ENCODE data around the gene KCND3. TPM values are rescaled to one million over a fixed set of nuclear protein-coding genes. Genes with fewer than 3 reads are reported as not detected.

KCND3 gene
- total and polyA plus RNA-seq, 2 experiments from 2014 or later = 0.10 to 0.18 TPM

DNA sequence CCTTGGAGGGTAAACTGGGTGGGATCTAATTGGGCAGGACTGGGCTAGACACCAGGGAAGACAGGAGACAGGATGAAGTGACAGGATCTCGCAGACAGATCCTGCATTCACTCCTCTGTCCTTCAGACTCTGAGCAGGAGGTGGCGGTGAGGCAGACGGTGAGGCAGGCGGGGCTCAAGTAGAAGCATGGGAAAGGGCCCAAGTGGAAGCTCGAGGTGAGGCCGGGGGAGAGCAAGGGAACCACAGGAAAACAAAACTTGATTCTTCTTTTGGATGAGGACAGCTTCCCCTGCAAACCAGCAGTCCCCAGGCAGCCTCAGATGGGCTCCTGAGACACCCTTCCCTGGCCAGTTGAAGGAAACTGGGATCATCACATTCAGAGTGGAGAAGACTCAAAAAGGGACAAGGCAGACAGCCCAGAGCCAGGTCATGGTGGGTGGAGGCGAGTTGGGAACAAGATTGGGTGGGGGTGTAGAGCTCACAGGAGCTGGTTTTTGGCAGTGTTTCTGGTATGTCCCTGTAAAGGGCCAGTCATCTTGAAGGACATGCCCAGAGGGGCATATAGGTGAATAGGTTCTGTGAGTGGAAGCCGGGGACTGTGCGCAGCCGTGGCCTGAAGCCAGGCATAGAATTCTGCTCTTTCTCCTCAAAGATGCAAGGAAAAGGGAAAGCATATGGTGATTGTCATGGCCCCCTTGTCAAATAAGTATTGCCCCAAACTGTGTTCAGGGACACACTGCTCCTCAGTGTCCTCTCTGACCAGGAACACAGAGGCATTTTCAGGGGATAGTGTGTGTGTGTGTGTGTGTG, 268.3 kb downstream of the KCND3 start (continued):
- TF ChIP-seq, protein P1, sequence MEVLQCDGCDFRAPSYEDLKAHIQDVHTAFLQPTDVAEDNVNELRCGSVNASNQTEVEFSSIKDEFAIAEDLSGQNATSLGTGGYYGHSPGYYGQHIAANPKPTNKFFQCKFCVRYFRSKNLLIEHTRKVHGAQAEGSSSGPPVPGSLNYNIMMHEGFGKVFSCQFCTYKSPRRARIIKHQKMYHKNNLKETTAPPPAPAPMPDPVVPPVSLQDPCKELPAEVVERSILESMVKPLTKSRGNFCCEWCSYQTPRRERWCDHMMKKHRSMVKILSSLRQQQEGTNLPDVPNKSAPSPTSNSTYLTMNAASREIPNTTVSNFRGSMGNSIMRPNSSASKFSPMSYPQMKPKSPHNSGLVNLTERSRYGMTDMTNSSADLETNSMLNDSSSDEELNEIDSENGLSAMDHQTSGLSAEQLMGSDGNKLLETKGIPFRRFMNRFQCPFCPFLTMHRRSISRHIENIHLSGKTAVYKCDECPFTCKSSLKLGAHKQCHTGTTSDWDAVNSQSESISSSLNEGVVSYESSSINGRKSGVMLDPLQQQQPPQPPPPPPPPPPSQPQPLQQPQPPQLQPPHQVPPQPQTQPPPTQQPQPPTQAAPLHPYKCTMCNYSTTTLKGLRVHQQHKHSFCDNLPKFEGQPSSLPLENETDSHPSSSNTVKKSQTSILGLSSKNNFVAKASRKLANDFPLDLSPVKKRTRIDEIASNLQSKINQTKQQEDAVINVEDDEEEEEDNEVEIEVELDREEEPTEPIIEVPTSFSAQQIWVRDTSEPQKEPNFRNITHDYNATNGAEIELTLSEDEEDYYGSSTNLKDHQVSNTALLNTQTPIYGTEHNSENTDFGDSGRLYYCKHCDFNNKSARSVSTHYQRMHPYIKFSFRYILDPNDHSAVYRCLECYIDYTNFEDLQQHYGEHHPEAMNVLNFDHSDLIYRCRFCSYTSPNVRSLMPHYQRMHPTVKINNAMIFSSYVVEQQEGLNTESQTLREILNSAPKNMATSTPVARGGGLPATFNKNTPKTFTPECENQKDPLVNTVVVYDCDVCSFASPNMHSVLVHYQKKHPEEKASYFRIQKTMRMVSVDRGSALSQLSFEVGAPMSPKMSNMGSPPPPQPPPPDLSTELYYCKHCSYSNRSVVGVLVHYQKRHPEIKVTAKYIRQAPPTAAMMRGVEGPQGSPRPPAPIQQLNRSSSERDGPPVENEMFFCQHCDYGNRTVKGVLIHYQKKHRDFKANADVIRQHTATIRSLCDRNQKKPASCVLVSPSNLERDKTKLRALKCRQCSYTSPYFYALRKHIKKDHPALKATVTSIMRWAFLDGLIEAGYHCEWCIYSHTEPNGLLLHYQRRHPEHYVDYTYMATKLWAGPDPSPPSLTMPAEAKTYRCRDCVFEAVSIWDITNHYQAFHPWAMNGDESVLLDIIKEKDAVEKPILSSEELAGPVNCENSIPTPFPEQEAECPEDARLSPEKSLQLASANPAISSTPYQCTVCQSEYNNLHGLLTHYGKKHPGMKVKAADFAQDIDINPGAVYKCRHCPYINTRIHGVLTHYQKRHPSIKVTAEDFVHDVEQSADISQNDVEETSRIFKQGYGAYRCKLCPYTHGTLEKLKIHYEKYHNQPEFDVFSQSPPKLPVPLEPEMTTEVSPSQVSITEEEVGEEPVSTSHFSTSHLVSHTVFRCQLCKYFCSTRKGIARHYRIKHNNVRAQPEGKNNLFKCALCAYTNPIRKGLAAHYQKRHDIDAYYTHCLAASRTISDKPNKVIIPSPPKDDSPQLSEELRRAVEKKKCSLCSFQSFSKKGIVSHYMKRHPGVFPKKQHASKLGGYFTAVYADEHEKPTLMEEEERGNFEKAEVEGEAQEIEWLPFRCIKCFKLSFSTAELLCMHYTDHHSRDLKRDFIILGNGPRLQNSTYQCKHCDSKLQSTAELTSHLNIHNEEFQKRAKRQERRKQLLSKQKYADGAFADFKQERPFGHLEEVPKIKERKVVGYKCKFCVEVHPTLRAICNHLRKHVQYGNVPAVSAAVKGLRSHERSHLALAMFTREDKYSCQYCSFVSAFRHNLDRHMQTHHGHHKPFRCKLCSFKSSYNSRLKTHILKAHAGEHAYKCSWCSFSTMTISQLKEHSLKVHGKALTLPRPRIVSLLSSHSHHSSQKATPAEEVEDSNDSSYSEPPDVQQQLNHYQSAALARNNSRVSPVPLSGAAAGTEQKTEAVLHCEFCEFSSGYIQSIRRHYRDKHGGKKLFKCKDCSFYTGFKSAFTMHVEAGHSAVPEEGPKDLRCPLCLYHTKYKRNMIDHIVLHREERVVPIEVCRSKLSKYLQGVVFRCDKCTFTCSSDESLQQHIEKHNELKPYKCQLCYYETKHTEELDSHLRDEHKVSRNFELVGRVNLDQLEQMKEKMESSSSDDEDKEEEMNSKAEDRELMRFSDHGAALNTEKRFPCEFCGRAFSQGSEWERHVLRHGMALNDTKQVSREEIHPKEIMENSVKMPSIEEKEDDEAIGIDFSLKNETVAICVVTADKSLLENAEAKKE (CRISPR knock-in tag; IDR thresholded peaks at IDR 0.05) = no peak
- TF ChIP-seq POLR2AphosphoS5 (IDR thresholded peaks at IDR 0.05; ENCODE audit: low read depth) (peak; percentile 25), STAT1 (IDR thresholded peaks at IDR 0.05; ENCODE audit: unreplicated experiment) (no peak)

Small RNAs within 50 kb of the gene (small RNA-seq; reads per million reads assigned to genes)
- 0.80 reads per million, percentile 53 among the genes with 10 or more reads in this experiment for gene INKA2 (ENCODE audit: low replicate concordance)

Other genes with a start within 250 kb of the KCND3 start
- gene DDX20, start 233.8 kb downstream of the KCND3 start, total RNA-seq (2014; rRNA removed; shearing (Covaris generic)) = 38.3 and 54.4 TPM in 2 replicates
- gene DDX20, start 233.8 kb downstream of the KCND3 start, polyA plus RNA-seq (2016; fragmentation: Nextera tagmentation; extraction: Ambion mirVana) = 11.9 and 12.8 TPM in 2 replicates